ENCODE measurements around the gene NPTN. TPM values are rescaled to one million over a fixed set of nuclear protein-coding genes. Genes with fewer than 3 reads are reported as not detected.

Gene NPTN
- total and polyA plus RNA-seq, 11 donors, result 89.3 to 264 (median 197) TPM

DNA sequence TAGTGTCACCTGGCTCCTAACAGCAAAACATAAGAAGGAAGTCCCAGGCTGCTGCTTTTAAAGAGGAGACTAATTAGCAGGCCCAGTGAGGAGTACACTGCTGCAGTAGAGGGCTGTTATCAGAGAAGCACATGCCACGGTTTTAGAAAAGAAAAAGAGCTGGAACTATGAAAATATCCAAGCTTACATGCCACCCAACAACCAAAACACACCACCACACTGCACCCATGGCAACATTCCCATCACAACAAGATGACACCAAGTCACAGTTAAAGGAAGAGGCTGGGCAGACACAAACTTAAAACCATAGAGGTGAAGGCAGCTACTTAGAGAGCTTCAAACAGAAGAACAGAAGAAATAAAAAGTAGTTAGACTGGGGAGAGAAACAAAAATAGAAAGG lies 37.0 kb downstream of the NPTN start:
- Histone ChIP-seq H3K4me3 (no peak overlapping the region), H3K4me1 (peaks cover 6 to 94% (median 76%) of the 10 kb centered on the region in 12 donors), H3K27me3 (no peaks in the 10 kb centered on the region), H3K27ac (peak overlapping the region in 1 of 12 donors; percentile 26), H3K36me3 (peaks cover 0 to 15% (median 7%) of the 10 kb centered on the region in 9 donors), H3K9me3 (no peaks in the 10 kb centered on the region)
- no peak for DNase-seq
- TF ChIP-seq, protein P1, sequence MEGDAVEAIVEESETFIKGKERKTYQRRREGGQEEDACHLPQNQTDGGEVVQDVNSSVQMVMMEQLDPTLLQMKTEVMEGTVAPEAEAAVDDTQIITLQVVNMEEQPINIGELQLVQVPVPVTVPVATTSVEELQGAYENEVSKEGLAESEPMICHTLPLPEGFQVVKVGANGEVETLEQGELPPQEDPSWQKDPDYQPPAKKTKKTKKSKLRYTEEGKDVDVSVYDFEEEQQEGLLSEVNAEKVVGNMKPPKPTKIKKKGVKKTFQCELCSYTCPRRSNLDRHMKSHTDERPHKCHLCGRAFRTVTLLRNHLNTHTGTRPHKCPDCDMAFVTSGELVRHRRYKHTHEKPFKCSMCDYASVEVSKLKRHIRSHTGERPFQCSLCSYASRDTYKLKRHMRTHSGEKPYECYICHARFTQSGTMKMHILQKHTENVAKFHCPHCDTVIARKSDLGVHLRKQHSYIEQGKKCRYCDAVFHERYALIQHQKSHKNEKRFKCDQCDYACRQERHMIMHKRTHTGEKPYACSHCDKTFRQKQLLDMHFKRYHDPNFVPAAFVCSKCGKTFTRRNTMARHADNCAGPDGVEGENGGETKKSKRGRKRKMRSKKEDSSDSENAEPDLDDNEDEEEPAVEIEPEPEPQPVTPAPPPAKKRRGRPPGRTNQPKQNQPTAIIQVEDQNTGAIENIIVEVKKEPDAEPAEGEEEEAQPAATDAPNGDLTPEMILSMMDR (IDR thresholded peaks at IDR 0.05), result no peak
- TF ChIP-seq POLR2A (IDR thresholded peaks at IDR 0.05), result no peak
- ATAC-seq, result peak in 2 of 4 donors; percentile 5 to 40
- intact Hi-C loops (cut with DNase I), result loop anchor here in 5 of 10 donors (5.0 kb wide), 1 partner anchor 36 kb away; the partner anchor contains the start of gene NPTN (in 5 of the 5)
- 13 to 31% (median 19%) methylated on average over 1 of the region's 1 CpG for WGBS, 4 donors

DNA sequence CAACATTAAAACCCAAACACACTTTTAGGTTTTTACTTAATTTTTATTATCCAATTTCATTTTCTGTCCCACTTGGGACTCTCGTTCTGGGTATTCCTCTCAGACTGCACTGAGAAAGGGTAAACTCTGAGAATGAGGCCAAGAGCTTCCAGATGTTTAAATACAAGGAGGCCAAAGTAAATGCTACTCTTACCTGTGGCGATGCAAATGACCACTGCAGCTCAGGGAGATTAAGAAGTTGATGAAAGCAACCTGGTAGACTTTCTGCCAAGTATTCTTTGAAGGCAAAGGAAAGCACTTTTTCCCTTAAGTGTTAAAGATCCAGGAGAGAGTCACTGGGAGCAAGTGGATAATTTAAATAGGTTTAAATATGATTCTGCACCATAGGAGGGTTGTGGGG lies 39.1 kb downstream of the NPTN start:
- no peaks in the 10 kb centered on the region for H3K27me3 ChIP-seq
- H3K27ac ChIP-seq, result no peak overlapping the region
- TF ChIP-seq, protein P1 (IDR thresholded peaks at IDR 0.05), result no peak
- no peak for TF ChIP-seq POLR2A (IDR thresholded peaks at IDR 0.05)
- H3K36me3 ChIP-seq, result peaks cover 0 to 36% (median 27%) of the 10 kb centered on the region in 9 donors
- DNase-seq (no peak), ATAC-seq (no peak)
- 68 to 84% (median 70%) methylated on average over 2 of the region's 2 CpGs for WGBS, 4 donors
- H3K4me1 ChIP-seq, result peaks cover 0 to 75% (median 58%) of the 10 kb centered on the region in 12 donors
- intact Hi-C loops (cut with DNase I), result loop anchor here in 2 of 10 donors (5.0 kb wide), 1 partner anchor 38 kb away; the partner anchor contains the start of gene NPTN (in 2 of the 2)
- no peak overlapping the region for H3K4me3 ChIP-seq
- no peaks in the 10 kb centered on the region for H3K9me3 ChIP-seq

DNA sequence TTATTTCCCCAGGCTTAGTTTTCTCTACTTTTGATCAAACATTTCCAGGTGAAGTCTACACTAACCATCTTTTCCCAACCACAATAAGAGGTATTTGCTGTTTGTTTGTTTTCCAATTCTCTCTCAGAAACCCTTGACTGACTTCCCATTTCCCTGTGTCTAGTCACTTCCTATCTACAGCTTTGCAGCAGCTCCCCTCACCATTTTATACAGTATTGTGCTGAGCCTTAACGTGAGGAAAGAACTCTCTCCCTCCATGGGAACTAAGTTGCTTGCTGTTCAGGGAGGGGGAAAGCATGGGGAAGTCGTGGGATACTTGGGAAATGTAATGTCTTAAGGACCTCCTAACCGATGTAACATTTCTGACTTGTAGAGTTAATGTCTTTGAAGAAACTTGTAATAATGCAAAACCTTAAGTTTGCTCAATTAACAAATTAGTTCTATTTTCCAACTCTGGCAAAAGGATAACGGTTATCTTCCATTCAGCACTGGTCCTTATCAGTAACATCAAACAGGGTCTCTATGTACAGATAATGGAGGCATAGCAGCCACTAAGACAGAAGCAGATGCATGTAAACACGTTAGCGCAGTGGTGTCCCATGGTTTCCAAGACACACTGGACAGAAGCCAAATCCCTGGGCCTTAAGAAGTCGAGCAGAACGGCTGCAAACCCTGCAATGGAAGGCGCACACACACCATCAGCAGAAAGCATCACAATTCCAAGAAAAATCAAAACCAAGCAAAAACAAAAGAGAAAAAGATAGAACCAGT lies 39.7 kb downstream of the NPTN start:
- Histone ChIP-seq H3K9me3 (no peaks in the 10 kb centered on the region), H3K4me3 (no peak overlapping the region), H3K36me3 (peaks cover 0 to 42% (median 33%) of the 10 kb centered on the region in 9 donors), H3K27ac (no peak overlapping the region), H3K4me1 (peaks cover 0 to 69% (median 51%) of the 10 kb centered on the region in 12 donors), H3K27me3 (no peaks in the 10 kb centered on the region)
- WGBS, 4 donors, result 34 to 37% (median 35%) methylated on average over 9 of the region's 9 CpGs
- peak in 2 of 4 donors; percentile 44 to 48 for ATAC-seq
- intact Hi-C loops (cut with DNase I), result loop anchor here in 2 of 10 donors (5.0 kb wide), 1 partner anchor 39 kb away; the partner anchor contains the start of gene NPTN (in 2 of the 2)
- TF ChIP-seq, protein P1 (IDR thresholded peaks at IDR 0.05), result no peak
- TF ChIP-seq POLR2A (IDR thresholded peaks at IDR 0.05), result no peak
- DNase-seq, result peak in 3 of 5 donors; percentile 38 to 59 (median 57)

DNA sequence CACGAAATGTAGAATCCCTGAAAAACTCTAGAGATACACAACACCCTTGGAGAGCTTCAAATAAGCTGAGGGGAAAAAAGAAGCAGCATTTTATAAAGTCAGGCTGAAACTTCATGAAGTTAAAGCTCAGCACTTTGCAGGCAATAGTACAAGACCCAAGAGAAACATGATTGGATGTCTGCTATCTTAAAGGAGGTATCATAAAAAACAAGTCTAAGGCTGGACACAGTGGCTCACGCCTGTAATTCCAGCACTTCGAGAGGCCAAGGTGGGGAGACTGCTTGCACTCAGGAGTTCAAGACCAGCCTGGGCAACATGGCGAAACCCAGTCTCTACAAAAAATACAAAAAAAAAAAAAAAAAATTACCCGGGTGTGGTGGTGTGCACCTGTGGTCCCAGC lies 42.9 kb downstream of the NPTN start:
- DNase-seq (no peak), ATAC-seq (no peak)
- Histone ChIP-seq H3K4me1 (peaks cover 0 to 36% (median 21%) of the 10 kb centered on the region in 12 donors), H3K9me3 (no peaks in the 10 kb centered on the region), H3K36me3 (peaks cover 0 to 74% (median 64%) of the 10 kb centered on the region in 9 donors), H3K27me3 (no peaks in the 10 kb centered on the region), H3K4me3 (no peak overlapping the region), H3K27ac (no peak overlapping the region)
- intact Hi-C loops (cut with DNase I), result loop anchor here in 2 of 10 donors (5.0 kb wide), 1 partner anchor 42 kb away; the partner anchor contains the start of gene NPTN (in 2 of the 2)
- 93 to 97% (median 96%) methylated on average over 5 of the region's 5 CpGs for WGBS, 4 donors
- TF ChIP-seq, protein P1 (IDR thresholded peaks at IDR 0.05), result no peak
- no peak for TF ChIP-seq POLR2A (IDR thresholded peaks at IDR 0.05)
